Urothelium cell line (cell line): ENCODE data around the gene A3GALT2.
A peak's percentile ranks its signal among the peaks of the same experiment; 100 is the strongest.
"Not testable (repeated sequence)": the region's sequence is repeated elsewhere in the genome, so short reads cannot be mapped to it uniquely, and the experiment has no call there.

ENCODE experiments used
- DNase-seq: peaks from one replicate; pipeline ENCODE4 v3.0.0; 2011; ENCODE audit warnings: low spot score, mixed read lengths
- FAIRE-seq: peaks from 2 replicates; lab custom pipeline; 2011; peaks lifted over from hg19 to GRCh38; lab: Jason Lieb, UNC

The A3GALT2 gene

GRCh38 chr1:33295450-33296081, 25.3 kb downstream of the A3GALT2 start:
- DNase-seq (peak; percentile 88), FAIRE-seq (peak; percentile 62)

GRCh38 chr1:33295023-33295422, 25.9 kb downstream of the A3GALT2 start:
- FAIRE-seq (no peak), DNase-seq (no peak)

- no peak for FAIRE-seq
Measured at GRCh38 chr1:33294071-33295010, 26.6 kb downstream of the A3GALT2 start.

GRCh38 chr1:33292726-33293340, 28.1 kb downstream of the A3GALT2 start:
- DNase-seq (no peak), FAIRE-seq (no peak)

More at GRCh38 chr1:33294071-33295010, 26.6 kb downstream of the A3GALT2 start:
- no peak for DNase-seq

- DNase-seq, FAIRE-seq: not testable (repeated sequence)
Measured at GRCh38 chr1:33290615-33291014, 30.3 kb downstream of the A3GALT2 start.

GRCh38 chr1:33289858-33290154, 31.1 kb downstream of the A3GALT2 start:
- FAIRE-seq (no peak), DNase-seq (no peak)

GRCh38 chr1:33288976-33289857, 31.7 kb downstream of the A3GALT2 start:
- no peak for DNase-seq
- no peak for FAIRE-seq

GRCh38 chr1:33287317-33287716, 33.6 kb downstream of the A3GALT2 start:
- no peak for DNase-seq
- FAIRE-seq: no peak

GRCh38 chr1:33286451-33287185, 34.3 kb downstream of the A3GALT2 start:
- DNase-seq (no peak), FAIRE-seq (no peak)

- FAIRE-seq: no peak
Measured at GRCh38 chr1:33284049-33284448, 36.8 kb downstream of the A3GALT2 start.

GRCh38 chr1:33282791-33283190, 38.1 kb downstream of the A3GALT2 start:
- no peak for FAIRE-seq
- DNase-seq: no peak

More at GRCh38 chr1:33284049-33284448, 36.8 kb downstream of the A3GALT2 start:
- DNase-seq: no peak

GRCh38 chr1:33281554-33282303, 39.2 kb downstream of the A3GALT2 start:
- FAIRE-seq: peak; percentile 27
- no peak for DNase-seq

GRCh38 chr1:33280091-33280661, 40.7 kb downstream of the A3GALT2 start:
- no peak for FAIRE-seq
- no peak for DNase-seq

- FAIRE-seq (no peak), DNase-seq (no peak)
Measured at GRCh38 chr1:33277488-33278084, 43.3 kb downstream of the A3GALT2 start.

GRCh38 chr1:33276573-33277298, 44.2 kb downstream of the A3GALT2 start:
- FAIRE-seq: no peak
- no peak for DNase-seq

- FAIRE-seq: no peak
- no peak for DNase-seq
Measured at GRCh38 chr1:33275706-33276572, 45.0 kb downstream of the A3GALT2 start.

GRCh38 chr1:33275195-33275594, 45.7 kb downstream of the A3GALT2 start:
- DNase-seq (no peak), FAIRE-seq (no peak)
